Lower leg skin (tissue), 4 donors: ENCODE measurements around the gene PRR15. TPM values are rescaled to one million over a fixed set of nuclear protein-coding genes. Genes with fewer than 3 reads are reported as not detected.

ENCODE experiments used
- DNase-seq, 2 donors: peaks; one replicate each; pipeline ENCODE4 v3.0.0-alpha.2; 2019; ENCODE audit warnings: low spot score in 2 of 2
- H3K4me3 ChIP-seq: fragments of 200-600 bp; sonication (generic); 2 replicates; pipeline ENCODE4 v1.5.1; 2017; ENCODE audit warnings: mild to moderate bottlenecking, low read depth; ENCODE audit not compliant: poor library complexity, severe bottlenecking
- CTCF ChIP-seq, 3 donors: fragments of 450-650 bp; IDR thresholded peaks; one replicate each; pipeline ENCODE4 v1.5.1; 2016; ENCODE audit warnings: antibody characterized with exemption in 3 of 3, mild to moderate bottlenecking in 3 of 3, moderate library complexity in 2 of 3
- POLR2A ChIP-seq, 2 donors: fragments of 450-650 bp; IDR thresholded peaks; one replicate each; pipeline ENCODE4 v1.6.1; 2016 to 2017; ENCODE audit warnings: antibody characterized with exemption in 2 of 2, mild to moderate bottlenecking in 1 of 2, moderate library complexity in 1 of 2
- WGBS, 2 donors: methylation state at CpG; one replicate each; pipeline ENCODE4 v1.1.5; 2018; 5-methylcytosine and 5-hydroxymethylcytosine counted together
- intact Hi-C: fragments of 100-400 bp; cut with DNase I; formaldehyde crosslinking; loops from one replicate; pipeline ENCODE4 v1.15.0; 2023; ENCODE audit warnings: low total_unique reads
- total RNA-seq, 4 donors: library from RNA; depleted of rRNA; stranded (reverse); fragments of >200 nt; gene quantifications; one replicate each; pipeline ENCODE4 v1.1.0, GENCODE V29; 2016

Gene PRR15
- total RNA-seq, 4 donors from 2014 or later, result 0.15 to 0.67 (median 0.58) TPM; not detected in 1

GRCh38 chr7:29611941-29612544 is 48.4 kb downstream of the PRR15 start:
- TF ChIP-seq POLR2A (IDR thresholded peaks at IDR 0.05) (no peak), CTCF (IDR thresholded peaks at IDR 0.05) (no peak)
- intact Hi-C loops, result no loop called here
- 74 to 76% methylated on average over 4 of the region's 4 CpGs for whole genome bisulfite sequencing, 2 donors
- H3K4me3 ChIP-seq, result no peak overlapping the region
- no peak for DNase-seq

- TF ChIP-seq CTCF (IDR thresholded peaks at IDR 0.05), result no peak
- TF ChIP-seq POLR2A (IDR thresholded peaks at IDR 0.05), result no peak
- intact Hi-C loops, result no loop called here
- no peak for DNase-seq
- WGBS, 2 donors, result 47 to 56% methylated on average over 2 of the region's 2 CpGs
- no peak overlapping the region for H3K4me3 ChIP-seq
Observed at GRCh38 chr7:29612596-29612995, 49.0 kb downstream of the PRR15 start.

- intact Hi-C loops, result no loop called here
- DNase-seq, result no peak
- WGBS, 2 donors, result 89 to 95% methylated on average over 3 of the region's 3 CpGs
- H3K4me3 ChIP-seq, result no peak overlapping the region
- no peak for TF ChIP-seq CTCF (IDR thresholded peaks at IDR 0.05)
- no peak for TF ChIP-seq POLR2A (IDR thresholded peaks at IDR 0.05)
Observed at GRCh38 chr7:29613100-29613499, 49.5 kb downstream of the PRR15 start.

- intact Hi-C loops, result no loop called here
- no peak for DNase-seq
- no peak for TF ChIP-seq POLR2A (IDR thresholded peaks at IDR 0.05)
- TF ChIP-seq CTCF (IDR thresholded peaks at IDR 0.05), result no peak
- no peak overlapping the region for H3K4me3 ChIP-seq
- 66 to 80% methylated on average over 2 of the region's 2 CpGs for WGBS, 2 donors
Observed at GRCh38 chr7:29614229-29614628, 50.6 kb downstream of the PRR15 start.

Other genes starting within 250 kb of the PRR15 start
- gene WIPF3, start 242.7 kb downstream of the PRR15 start, total RNA-seq, result 1 to 10 TPM in 1 of 4 donors, under 1 TPM in 3; 0.23 to 1.2 (median 0.82) TPM